GM23338 (cell line): ENCODE results near the gene NDUFAF8. TPM values are rescaled to one million over a fixed set of nuclear protein-coding genes. Genes with fewer than 3 reads are reported as not detected.

Experiments used
- ATAC-seq: fragments of 200-7000 bp; cut with Tn5 transposase; 3 replicates; pipeline ENCODE4 v1.9.1; 2020
- DNase-seq: peaks from one replicate; pipeline ENCODE4 v3.0.0-alpha.2; 2015; ENCODE audit warnings: low spot score
- H2AFZ ChIP-seq: fragments of 200-600 bp; sonication (generic); 2 replicates; pipeline ENCODE4 v1.8.0; 2016; ENCODE audit warnings: antibody characterized with exemption, mild to moderate bottlenecking, moderate library complexity
- H3F3A ChIP-seq: fragments of 200-600 bp; sonication (generic); replicated peaks from 2 replicates; pipeline ENCODE4 v1.8.0; 2017; ENCODE audit warnings: antibody characterized with exemption, mixed run types, low read depth
- H3K27ac ChIP-seq: fragments of 200-600 bp; sonication (generic); 2 replicates; pipeline ENCODE4 v1.6.1; 2016; ENCODE audit warnings: low read depth
- H3K27me3 ChIP-seq: fragments of 200-600 bp; sonication (generic); 2 replicates; pipeline ENCODE4 v1.8.0; 2016; ENCODE audit warnings: mild to moderate bottlenecking, mixed run types, moderate library complexity; ENCODE audit not compliant: insufficient read depth
- H3K36me3 ChIP-seq: fragments of 200-600 bp; sonication (generic); 2 replicates; pipeline ENCODE4 v1.8.0; 2016; ENCODE audit warnings: mild to moderate bottlenecking; ENCODE audit not compliant: insufficient read depth
- H3K4me1 ChIP-seq: fragments of 200-600 bp; sonication (generic); 2 replicates; pipeline ENCODE4 v1.8.0; 2016; ENCODE audit warnings: mild to moderate bottlenecking, moderate library complexity; ENCODE audit not compliant: insufficient read depth
- H3K4me2 ChIP-seq: fragments of 200-600 bp; sonication (generic); 2 replicates; pipeline ENCODE4 v1.7.1; 2017; ENCODE audit warnings: mixed run types
- H3K4me3 ChIP-seq: fragments of 200-600 bp; sonication (generic); 2 replicates; pipeline ENCODE4 v1.6.1; 2016; ENCODE audit warnings: mixed run types
- H3K79me2 ChIP-seq: fragments of 200-600 bp; sonication (generic); replicated peaks from 2 replicates; pipeline ENCODE4 v1.8.0; 2017; ENCODE audit warnings: mild to moderate bottlenecking; ENCODE audit not compliant: insufficient read depth
- H3K9me2 ChIP-seq: fragments of 200-600 bp; sonication (generic); 2 replicates; pipeline ENCODE4 v1.8.0; 2017; ENCODE audit not compliant: insufficient read depth
- H4K20me1 ChIP-seq: fragments of 200-600 bp; sonication (generic); replicated peaks from 2 replicates; pipeline ENCODE4 v1.8.0; 2017; ENCODE audit warnings: mild to moderate bottlenecking; ENCODE audit not compliant: insufficient read depth
- H3K27ac Mint-ChIP-seq: 2 replicates; pipeline ENCODE4 v1.8.0; 2020; ENCODE audit warnings: inconsistent platforms, mild to moderate bottlenecking, moderate library complexity, mixed read lengths
- H3K27me3 Mint-ChIP-seq: 3 replicates; pipeline ENCODE4 v1.8.0; 2022; ENCODE audit warnings: low read depth, mild to moderate bottlenecking, moderate library complexity, mixed read lengths, inconsistent platforms; ENCODE audit not compliant: insufficient read depth, poor library complexity
- H3K36me3 Mint-ChIP-seq: 3 replicates; pipeline ENCODE4 v1.8.0; 2021; ENCODE audit warnings: low read depth, mild to moderate bottlenecking, inconsistent platforms, moderate library complexity, mixed read lengths
- H3K4me1 Mint-ChIP-seq: 3 replicates; pipeline ENCODE4 v1.8.0; 2020; ENCODE audit warnings: mild to moderate bottlenecking, inconsistent platforms, mixed read lengths
- H3K4me3 Mint-ChIP-seq: 3 replicates; pipeline ENCODE4 v1.8.0; 2021; ENCODE audit warnings: moderate library complexity, mild to moderate bottlenecking, inconsistent platforms, mixed read lengths
- H3K9me3 Mint-ChIP-seq: 3 replicates; pipeline ENCODE4 v1.8.0; 2020; ENCODE audit warnings: moderate library complexity, mild to moderate bottlenecking, inconsistent platforms, mixed read lengths
- EZH2 ChIP-seq: fragments of 200-600 bp; sonication (generic); IDR thresholded peaks from one replicate; pipeline ENCODE4 v1.8.0; 2017; ENCODE audit warnings: antibody characterized with exemption, mild to moderate bottlenecking, low read depth; ENCODE audit not compliant: unreplicated experiment
- EZH2phosphoT487 ChIP-seq: fragments of 200-600 bp; sonication (generic); IDR thresholded peaks from one replicate; pipeline ENCODE4 v1.8.1; 2018; ENCODE audit warnings: antibody characterized with exemption; ENCODE audit not compliant: unreplicated experiment
- JUNB ChIP-seq: IDR thresholded peaks from one replicate; pipeline ENCODE4 v1.6.1; 2016; ENCODE audit warnings: antibody characterized with exemption; ENCODE audit not compliant: unreplicated experiment
- ZNF331 ChIP-seq: fragments of 250-450 bp; sonication (Bioruptor Pico); IDR thresholded peaks from 2 replicates; pipeline ENCODE4 v1.5.0; 2020; ENCODE audit warnings: low read depth, mild to moderate bottlenecking, moderate library complexity
- polyA plus RNA-seq: library from polyadenylated mRNA; unstranded; fragments of >200 nt; fragmentation: Nextera tagmentation; extraction: Ambion mirVana; gene quantifications from 2 replicates; pipeline ENCODE4 v1.2.1, GENCODE V29; 2016
- total RNA-seq: library from RNA; depleted of rRNA; stranded (reverse); fragments of >200 nt; shearing (Covaris generic); gene quantifications from 2 replicates; pipeline ENCODE4 v1.2.3, GENCODE V29; 2014
- TF ChIP-seq, protein P1 (sequence below): fragments of 250-450 bp; sonication (Bioruptor Pico); IDR thresholded peaks from 2 replicates; pipeline ENCODE4 v1.5.0; 2020; ENCODE audit warnings: mild to moderate bottlenecking, moderate library complexity
- TF ChIP-seq, protein P2 (sequence below): IDR thresholded peaks from 2 replicates; pipeline ENCODE4 v1.6.1; 2016; ENCODE audit warnings: antibody characterized with exemption

The NDUFAF8 gene
- total and polyA plus RNA-seq, 2 experiments from 2014 or later: 21.5 to 156 TPM

GRCh38 chr17:81239714-81240555 lies 817 bp downstream of the NDUFAF8 start (continued):
- TF ChIP-seq, protein P1, sequence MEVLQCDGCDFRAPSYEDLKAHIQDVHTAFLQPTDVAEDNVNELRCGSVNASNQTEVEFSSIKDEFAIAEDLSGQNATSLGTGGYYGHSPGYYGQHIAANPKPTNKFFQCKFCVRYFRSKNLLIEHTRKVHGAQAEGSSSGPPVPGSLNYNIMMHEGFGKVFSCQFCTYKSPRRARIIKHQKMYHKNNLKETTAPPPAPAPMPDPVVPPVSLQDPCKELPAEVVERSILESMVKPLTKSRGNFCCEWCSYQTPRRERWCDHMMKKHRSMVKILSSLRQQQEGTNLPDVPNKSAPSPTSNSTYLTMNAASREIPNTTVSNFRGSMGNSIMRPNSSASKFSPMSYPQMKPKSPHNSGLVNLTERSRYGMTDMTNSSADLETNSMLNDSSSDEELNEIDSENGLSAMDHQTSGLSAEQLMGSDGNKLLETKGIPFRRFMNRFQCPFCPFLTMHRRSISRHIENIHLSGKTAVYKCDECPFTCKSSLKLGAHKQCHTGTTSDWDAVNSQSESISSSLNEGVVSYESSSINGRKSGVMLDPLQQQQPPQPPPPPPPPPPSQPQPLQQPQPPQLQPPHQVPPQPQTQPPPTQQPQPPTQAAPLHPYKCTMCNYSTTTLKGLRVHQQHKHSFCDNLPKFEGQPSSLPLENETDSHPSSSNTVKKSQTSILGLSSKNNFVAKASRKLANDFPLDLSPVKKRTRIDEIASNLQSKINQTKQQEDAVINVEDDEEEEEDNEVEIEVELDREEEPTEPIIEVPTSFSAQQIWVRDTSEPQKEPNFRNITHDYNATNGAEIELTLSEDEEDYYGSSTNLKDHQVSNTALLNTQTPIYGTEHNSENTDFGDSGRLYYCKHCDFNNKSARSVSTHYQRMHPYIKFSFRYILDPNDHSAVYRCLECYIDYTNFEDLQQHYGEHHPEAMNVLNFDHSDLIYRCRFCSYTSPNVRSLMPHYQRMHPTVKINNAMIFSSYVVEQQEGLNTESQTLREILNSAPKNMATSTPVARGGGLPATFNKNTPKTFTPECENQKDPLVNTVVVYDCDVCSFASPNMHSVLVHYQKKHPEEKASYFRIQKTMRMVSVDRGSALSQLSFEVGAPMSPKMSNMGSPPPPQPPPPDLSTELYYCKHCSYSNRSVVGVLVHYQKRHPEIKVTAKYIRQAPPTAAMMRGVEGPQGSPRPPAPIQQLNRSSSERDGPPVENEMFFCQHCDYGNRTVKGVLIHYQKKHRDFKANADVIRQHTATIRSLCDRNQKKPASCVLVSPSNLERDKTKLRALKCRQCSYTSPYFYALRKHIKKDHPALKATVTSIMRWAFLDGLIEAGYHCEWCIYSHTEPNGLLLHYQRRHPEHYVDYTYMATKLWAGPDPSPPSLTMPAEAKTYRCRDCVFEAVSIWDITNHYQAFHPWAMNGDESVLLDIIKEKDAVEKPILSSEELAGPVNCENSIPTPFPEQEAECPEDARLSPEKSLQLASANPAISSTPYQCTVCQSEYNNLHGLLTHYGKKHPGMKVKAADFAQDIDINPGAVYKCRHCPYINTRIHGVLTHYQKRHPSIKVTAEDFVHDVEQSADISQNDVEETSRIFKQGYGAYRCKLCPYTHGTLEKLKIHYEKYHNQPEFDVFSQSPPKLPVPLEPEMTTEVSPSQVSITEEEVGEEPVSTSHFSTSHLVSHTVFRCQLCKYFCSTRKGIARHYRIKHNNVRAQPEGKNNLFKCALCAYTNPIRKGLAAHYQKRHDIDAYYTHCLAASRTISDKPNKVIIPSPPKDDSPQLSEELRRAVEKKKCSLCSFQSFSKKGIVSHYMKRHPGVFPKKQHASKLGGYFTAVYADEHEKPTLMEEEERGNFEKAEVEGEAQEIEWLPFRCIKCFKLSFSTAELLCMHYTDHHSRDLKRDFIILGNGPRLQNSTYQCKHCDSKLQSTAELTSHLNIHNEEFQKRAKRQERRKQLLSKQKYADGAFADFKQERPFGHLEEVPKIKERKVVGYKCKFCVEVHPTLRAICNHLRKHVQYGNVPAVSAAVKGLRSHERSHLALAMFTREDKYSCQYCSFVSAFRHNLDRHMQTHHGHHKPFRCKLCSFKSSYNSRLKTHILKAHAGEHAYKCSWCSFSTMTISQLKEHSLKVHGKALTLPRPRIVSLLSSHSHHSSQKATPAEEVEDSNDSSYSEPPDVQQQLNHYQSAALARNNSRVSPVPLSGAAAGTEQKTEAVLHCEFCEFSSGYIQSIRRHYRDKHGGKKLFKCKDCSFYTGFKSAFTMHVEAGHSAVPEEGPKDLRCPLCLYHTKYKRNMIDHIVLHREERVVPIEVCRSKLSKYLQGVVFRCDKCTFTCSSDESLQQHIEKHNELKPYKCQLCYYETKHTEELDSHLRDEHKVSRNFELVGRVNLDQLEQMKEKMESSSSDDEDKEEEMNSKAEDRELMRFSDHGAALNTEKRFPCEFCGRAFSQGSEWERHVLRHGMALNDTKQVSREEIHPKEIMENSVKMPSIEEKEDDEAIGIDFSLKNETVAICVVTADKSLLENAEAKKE (CRISPR knock-in tag): no peak

DNA sequence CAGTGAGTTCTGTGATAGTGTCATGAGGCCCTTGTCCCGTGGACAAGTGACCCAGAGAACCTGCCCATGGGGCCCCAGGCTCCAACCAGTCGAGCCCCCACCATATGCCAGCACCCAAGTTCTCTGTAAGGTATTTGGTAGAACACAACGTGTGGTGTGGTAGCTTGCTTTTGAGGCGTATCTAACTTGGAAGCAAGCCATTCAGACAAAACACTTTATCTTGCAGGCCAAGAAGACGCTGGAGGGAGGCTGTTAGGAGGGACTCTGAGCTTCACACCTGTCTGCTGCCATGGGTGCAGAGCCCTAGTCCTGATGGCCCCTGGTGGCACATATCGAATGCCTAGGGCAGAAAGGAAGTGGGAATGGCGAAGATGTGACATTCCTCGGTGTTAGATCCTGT lies 1.6 kb downstream of the NDUFAF8 start:
- no peak for TF ChIP-seq JUNB
- TF ChIP-seq, protein P2, sequence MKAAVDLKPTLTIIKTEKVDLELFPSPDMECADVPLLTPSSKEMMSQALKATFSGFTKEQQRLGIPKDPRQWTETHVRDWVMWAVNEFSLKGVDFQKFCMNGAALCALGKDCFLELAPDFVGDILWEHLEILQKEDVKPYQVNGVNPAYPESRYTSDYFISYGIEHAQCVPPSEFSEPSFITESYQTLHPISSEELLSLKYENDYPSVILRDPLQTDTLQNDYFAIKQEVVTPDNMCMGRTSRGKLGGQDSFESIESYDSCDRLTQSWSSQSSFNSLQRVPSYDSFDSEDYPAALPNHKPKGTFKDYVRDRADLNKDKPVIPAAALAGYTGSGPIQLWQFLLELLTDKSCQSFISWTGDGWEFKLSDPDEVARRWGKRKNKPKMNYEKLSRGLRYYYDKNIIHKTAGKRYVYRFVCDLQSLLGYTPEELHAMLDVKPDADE: no peak
- no peak for TF ChIP-seq ZNF331 (CRISPR knock-in tag)
- no peak for TF ChIP-seq EZH2phosphoT487
- no peak for TF ChIP-seq EZH2
- no peak overlapping the region for H2AFZ ChIP-seq
- DNase-seq (no peak), ATAC-seq (no peak)
- H3K27me3 ChIP-seq: no peaks in the 10 kb centered on the region
- Mint-ChIP-seq H3K9me3 (no peaks in the 10 kb centered on the region; the same call in 2 of the 3 replicates), H3K36me3 (peaks cover 16% of the 10 kb centered on the region), H3K4me3 (peak overlapping the region; percentile 96), H3K27me3 (peaks cover 21% of the 10 kb centered on the region), H3K4me1 (peaks cover 28% of the 10 kb centered on the region), H3K27ac (no peak overlapping the region)
- H3F3A ChIP-seq: peaks cover 11% of the 10 kb centered on the region; the same call in 1 of the 2 replicates
- peak overlapping the region; percentile 14; the same call in 1 of the 2 replicates for H3K4me2 ChIP-seq
- no peaks in the 10 kb centered on the region; the same call in 1 of the 2 replicates for H3K4me1 ChIP-seq
- H4K20me1 ChIP-seq: peaks cover 6% of the 10 kb centered on the region; the same call in 1 of the 2 replicates
- H3K79me2 ChIP-seq: peaks cover 17% of the 10 kb centered on the region
- H3K9me2 ChIP-seq: no peaks in the 10 kb centered on the region
- H3K27ac ChIP-seq: no peak overlapping the region
- H3K36me3 ChIP-seq: no peaks in the 10 kb centered on the region
- peak overlapping the region; percentile 96; the same call in 1 of the 2 replicates for H3K4me3 ChIP-seq
